22Rv1 (cell line): ENCODE measurements around the gene TWIST2.

Source experiments
- CTCF ChIP-seq: fragments of 450-650 bp; IDR thresholded peaks from 2 replicates; pipeline ENCODE4 v1.5.1; 2017; ENCODE audit warnings: mild to moderate bottlenecking
- ZFX ChIP-seq: fragments of 450-650 bp; IDR thresholded peaks from 2 replicates; pipeline ENCODE4 v1.6.1; 2017; ENCODE audit warnings: antibody characterized with exemption, borderline replicate concordance

DNA sequence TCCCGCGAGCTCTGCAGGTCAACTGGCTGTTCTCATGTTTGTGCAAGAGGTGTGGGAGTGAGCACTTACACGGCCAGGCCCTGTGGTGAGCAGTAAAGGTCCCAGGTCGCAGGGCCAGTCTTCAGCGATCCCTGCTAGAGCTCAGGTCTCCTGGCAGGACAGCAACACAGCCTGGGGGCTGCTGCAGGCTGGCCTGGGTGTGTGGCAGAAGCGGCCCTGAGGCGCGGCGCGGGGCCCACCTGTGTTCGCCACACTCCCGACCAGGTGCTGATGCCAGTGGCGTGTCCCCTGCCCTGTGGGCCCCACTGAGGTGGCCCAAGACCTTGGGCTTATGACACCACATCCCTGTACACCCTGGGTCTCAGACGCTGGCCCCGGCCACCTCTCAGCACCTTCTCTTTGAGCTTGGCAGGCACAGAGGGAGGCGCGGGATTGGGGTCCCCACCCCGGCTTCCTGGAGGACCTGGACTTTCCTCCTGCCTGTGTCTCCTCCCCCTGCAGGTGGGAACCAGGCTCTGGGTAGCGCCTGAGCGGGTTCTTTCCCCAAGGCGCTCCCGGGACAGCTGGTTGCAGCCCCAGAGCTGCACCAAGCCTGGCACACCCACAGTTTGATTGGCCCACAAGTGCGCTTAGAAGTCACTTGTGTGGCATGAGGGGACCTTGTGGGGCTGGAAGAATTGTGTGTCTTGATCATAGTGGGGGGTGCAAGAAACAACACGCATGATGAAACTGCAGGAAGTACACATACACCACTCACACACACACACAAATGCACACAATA lies 59.2 kb downstream of the TWIST2 start:
- no peak for TF ChIP-seq CTCF
- no peak for TF ChIP-seq ZFX
